Measurements from ENCODE around the gene B3GNT7.

GRCh38 chr2:231380991-231381847 lies 14.3 kb upstream of the B3GNT7 start:
- no peak for TF ChIP-seq CTCF (IDR thresholded peaks at IDR 0.05; ENCODE audit: low read depth, low read length, poor library complexity, severe bottlenecking)
- no peak for TF ChIP-seq EZH2phosphoT487 (IDR thresholded peaks at IDR 0.05; ENCODE audit: borderline replicate concordance, low read length)
